ENCODE measurements around the gene LARP6.
"Not testable (repeated sequence)": the region's sequence is repeated elsewhere in the genome, so short reads cannot be mapped to it uniquely, and the experiment has no call there.

LARP6 gene

DNA sequence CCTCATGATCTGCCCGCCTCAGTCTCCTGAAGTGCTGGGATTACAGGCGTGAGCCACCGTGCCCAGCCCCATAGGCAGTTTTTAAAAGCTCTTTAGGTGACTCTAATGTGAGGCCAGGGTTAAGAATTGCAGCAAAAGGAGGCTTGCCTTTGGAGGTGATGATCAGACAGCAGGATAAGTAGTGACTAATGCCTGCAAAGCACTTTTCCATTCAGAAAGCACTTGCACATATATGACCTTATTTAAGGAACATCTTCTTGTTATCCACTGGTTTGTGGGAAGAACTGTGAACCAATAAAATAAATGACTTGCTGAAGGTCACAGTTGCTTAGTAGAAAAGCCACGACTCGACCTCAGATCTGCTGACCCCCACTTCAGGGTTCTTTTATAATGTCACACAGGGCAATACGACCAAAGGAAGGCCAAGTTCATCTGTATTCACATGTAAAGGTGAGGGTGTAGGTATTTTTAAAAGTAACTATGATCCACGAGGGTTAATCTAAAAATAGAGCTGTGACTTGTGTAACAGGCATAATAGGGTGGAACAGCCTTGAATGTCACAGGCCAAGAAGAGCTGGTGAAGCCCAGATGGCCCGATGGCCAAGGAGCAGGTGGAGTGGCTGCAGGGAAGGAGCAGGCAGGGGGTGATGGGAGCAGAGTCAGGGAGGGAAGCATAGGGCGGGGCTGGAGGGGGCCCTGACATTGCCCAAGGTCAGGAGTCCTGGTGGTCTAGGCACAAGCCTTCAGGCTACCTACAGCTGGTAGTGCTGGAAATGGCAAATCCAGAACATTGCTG is 24.4 kb downstream of the LARP6 start:
- no peak for DNase-seq

DNA sequence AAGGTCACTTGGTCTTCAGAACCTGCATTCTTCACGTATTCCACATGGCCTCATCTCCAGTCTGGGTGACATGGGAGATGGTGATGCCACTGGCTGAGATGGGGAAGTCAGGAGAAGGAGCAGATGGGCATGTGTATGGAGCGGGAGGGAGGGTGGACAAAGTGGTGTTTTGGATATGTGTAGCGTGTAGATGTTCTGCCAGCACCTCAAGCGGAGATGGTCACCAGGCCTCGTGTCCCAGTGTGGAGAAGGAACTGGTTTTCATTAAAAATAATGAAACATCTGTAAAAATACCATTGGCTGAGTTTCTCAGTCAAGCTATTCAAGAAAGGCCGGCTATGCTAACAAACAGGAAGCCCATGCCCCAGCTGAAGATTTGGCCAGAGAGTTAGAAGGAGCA is 26.2 kb downstream of the LARP6 start:
- DNase-seq = no peak

DNA sequence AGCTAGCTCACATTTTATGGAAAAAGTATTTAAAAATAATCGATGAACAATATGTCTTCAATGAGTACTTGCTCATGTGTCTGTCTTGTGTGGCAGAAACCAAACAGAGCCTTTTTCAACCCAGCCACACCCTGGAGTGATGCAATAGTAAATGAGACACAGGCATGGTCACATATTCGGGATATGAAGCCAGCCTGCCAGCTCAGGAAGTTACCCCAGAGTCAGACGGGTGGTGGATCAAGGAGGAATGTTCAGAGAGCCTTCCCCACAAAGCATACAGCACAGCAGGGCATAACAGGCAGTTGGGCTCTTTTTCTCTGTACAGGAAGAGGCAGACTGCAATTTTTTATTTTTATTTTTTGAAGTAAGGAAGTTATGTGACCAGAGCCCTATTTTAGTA is 27.3 kb downstream of the LARP6 start:
- no peak for DNase-seq

DNA sequence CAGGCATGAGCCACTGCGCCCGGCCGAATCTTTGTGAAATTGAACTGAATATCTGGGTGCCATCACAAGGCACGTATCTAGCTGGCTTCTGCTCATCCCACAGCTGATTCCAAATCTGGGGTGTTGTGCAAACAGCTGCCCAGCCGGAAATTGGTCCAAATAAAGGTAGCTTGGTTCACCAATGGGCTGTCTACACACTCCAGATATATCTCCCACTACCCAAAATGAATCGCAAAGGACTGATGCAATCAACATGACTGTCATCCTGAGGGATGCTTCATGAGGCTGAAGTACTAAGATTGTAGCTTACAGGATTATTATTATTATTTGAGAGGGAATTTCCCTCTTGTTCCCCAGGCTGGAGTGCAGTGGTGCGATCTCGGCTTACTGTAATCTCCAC is 28.1 kb downstream of the LARP6 start:
- no peak for DNase-seq

DNA sequence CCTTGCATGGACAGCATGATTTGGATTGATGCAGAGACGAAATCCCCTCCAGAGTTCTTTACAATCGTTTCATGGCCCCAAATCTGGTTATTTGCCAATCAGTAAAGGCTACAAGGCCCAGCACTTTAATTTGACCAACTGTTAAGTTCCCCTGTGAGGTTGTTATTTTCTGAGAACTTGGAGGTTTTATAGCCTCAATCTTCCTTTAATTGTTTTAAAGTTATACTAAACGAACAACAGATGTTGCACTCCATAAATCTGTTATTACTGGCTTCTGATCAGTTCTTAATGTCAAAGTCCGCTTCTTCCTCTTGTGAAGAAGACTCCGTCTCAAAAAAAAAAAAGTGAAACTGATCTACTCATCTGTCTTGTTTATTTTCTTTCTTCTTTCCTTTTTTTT is 30.8 kb downstream of the LARP6 start:
- DNase-seq = no peak

DNA sequence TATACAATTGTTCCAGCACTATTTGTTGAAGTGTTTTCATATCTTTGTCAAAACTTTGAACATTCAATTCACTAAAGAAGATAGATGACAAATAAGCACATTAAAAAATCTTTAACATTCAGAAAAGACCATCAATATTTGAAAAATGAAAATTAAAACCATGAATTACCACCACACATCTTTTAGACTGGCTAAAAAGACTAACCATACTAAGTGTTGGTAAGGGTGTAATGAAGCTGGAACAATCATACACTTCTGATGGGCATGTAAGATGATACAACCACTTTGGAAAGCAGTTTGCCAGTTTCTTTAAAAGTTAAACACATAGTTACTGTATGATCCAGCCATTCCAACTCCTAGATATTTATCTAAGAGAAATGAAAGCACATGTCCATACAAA is 33.7 kb downstream of the LARP6 start:
- no peak for DNase-seq

DNA sequence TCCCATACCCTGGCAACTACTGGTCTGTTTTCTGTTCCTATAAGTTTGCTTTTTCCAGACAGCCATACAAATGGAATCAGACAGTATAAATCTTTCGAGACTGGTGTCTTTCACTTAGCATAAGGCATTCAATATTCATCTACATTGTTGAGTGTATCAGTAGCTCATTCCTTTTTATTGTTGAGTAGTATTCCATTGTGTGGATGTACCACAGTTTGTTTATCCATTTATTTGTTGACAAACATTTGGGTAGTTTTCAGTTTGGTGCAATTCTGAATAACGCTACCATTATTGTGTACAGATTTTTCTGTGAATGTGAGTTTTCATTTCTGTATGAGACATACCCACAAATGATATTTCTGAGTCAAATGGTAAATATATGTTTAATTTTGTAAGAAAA is 35.4 kb downstream of the LARP6 start:
- DNase-seq = no peak

DNA sequence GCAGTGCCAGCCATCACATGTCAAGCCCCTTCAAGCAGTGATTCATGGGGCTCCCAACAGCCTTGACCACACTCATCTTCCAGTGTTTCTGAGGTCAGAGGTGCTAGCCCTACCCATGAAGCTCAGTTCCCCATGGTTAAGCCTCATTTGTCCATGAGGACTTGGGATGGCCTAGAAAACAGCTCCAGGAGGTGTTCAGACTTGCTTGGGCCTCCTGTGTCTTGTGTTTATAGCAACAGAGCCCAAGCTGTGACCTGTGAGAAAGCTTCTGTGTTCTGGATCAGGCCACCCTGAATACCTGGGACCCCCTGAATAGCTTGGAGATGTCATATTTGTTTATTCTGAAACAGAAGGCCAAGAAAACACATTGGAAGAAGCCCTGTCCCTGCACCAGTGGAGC is 36.7 kb downstream of the LARP6 start:
- DNase-seq = no peak

DNA sequence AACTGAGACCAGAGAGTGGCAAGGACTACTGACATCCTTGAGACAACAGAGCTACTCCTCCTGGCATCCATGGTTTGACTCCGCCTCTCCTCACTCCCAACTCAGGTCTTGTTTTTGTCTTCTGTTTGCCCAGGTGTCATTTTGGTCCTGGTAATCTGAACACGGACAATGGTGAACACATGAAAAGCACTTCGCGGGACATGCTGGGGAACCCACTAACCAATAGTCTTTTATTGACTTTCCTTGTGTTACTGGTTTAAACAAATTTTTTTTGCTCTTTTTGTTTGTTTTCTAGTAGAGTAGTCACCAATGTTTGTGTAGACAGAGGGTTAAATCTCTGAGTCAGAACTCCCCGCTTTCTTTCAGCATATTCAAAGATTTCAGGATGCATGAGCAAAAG is 38.4 kb downstream of the LARP6 start:
- DNase-seq = no peak

DNA sequence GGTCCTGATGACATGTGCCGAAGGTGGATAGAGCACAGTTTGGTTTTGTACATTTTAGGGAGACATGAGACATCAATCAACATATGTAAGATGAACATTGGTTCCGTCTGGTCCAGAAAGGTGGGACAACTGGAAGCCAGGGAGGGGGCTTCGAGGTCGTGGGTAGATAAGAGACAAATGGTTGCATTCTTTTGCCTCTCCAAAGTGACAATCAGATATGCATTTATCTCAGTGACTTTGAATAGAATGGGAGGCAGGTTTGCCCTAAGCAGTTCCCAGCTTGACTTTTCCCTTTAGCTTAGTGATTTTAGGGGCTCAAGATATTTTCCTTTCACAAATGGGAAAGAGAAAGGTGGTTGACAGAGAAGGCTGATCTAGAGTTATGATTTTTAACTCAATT is 38.9 kb downstream of the LARP6 start:
- not testable (repeated sequence) for DNase-seq

DNA sequence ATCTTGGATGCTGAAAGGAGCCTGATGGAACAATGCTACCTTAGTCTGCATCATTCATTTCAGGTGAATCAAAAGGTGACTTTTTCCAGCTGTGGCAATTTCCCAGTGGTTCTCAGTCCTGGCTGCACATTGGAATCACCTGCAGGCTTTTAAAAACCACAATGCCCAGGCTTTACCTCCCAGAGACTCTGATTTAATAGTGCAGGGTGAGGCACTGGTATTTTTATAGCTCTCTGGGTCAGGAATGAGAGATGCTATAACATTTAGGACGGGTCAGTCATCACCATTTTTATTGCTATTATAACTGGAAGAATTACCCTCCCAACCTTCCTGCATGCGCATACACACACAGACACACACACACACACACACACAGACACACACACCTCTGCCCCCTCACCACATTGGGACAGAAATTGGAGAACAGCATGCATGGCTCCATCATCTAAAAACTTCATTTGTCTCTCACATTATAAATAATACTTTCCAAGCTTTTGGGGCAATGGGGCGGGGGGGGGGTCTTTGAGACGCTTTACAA is 41.1 kb downstream of the LARP6 start:
- no peak for DNase-seq

DNA sequence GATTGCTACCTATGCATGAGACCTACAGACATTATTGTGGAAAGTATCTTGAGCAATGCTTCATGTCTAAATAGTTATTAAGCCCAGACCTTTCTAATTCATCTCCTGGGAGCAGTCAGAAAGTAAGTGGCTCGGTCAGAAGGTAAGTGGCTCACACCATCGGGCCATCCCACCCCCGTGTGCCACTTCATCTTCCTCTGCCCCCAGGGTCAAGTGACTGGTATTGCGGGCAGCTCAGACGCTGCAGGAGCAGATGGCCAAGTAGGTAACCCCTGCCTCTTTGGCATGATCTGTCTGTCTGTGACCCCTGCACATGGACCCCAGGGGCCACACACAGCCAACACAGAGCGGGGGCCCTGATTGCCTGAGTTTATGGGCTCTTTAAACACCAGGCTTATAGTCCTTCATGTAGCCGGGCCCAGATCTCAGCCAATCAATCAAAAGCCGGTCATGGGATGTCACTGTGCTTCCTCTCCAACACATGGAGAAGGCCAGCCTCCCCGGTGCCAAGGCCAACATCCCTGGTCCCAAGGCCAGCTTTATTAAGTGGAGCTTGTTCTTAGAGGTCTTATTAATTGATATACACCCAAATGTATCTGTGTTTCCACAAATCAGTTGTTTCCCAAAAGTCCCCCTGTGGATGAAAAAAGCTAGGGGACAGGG is 42.9 kb downstream of the LARP6 start:
- DNase-seq = no peak

DNA sequence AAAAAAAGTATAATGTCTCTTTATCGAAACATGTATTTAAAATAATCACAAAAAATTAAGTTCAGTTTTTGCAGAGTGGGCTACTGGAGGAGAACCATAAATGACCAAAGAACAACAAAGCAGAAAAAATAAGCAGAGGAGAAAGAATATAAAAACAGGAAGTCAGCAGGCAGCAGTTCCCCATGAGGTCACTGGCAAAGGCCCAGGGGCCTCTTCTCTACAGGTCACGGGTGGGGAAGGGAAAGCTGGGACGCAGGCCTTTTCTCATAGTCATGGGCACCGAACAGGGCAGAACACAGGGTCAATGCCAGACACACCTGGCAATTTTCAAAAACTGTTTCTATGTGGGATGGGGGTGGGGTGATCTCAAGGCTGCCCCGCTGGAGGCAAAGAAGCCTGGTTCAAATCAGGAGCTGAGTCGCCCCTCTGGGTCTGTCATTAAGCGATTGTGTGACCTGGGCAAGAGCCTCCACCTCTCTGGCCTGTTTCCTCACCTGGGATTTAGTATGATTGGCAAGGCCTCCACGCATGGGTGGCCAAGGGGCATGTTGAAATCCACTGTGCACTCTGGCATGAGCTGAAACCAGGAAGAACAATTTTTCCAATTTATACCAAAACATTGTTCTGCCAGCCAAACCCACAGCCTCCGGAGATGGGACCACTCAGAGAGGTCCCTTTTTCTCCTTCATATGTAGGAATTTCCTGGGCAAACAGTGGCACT is 46.8 kb downstream of the LARP6 start:
- no peak for DNase-seq

DNA sequence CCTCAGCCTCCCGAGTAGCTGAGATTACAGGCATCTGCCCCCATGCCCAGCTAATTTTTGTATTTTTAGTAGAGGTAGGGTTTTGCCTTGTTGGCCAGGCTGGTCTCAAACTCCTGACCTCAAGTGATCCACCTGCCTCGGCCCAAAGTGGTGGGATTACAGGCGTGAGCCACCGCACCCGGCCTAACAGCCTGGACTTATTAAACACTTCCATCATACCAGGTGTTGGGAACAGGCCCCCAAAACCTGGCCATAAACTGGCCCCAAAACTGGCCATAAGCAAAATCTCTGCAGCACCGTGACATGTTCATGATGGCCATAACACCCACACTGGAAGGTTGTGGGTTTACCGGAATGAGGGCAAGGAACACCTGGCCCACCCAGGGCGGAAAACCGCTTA is 49.6 kb downstream of the LARP6 start:
- DNase-seq = not testable (repeated sequence)

DNA sequence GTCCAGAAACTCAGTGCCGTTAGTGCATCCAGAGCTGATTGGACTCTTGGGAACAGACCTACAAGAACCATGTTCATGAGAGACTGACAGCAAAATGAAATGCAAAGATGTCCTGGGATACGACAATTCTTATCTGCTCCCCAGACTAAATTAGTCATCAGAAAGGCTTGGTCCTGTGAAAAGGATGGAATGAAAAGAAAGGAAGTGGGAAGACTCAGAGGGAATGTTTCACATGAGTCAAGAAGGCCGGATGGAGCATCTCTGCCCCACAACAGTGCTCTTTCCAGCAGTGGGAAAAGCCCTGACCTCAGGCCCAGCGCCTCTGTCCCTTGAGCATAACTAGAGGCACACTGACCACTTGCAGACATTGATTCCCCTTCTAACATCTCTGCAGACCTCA is 51.3 kb downstream of the LARP6 start:
- no peak for DNase-seq

DNA sequence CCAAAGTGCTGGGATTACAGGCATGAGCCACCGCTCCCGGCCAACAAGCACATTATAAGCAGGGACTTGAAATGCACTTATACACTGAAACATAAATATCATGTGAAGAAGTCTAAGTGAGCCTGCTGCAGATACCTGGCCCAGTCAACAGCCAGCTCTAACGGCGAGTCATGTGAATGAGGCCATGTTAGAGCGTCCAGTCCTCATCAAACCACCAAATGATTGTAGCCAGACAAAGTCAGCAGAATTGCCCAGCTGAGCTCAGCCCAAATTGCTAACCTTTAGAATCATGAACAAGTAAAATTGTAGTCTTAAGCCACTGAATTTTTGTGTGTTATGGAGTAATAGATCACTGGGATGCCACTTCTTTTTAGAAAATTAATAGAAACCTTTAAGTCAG is 52.8 kb downstream of the LARP6 start:
- DNase-seq = no peak

DNA sequence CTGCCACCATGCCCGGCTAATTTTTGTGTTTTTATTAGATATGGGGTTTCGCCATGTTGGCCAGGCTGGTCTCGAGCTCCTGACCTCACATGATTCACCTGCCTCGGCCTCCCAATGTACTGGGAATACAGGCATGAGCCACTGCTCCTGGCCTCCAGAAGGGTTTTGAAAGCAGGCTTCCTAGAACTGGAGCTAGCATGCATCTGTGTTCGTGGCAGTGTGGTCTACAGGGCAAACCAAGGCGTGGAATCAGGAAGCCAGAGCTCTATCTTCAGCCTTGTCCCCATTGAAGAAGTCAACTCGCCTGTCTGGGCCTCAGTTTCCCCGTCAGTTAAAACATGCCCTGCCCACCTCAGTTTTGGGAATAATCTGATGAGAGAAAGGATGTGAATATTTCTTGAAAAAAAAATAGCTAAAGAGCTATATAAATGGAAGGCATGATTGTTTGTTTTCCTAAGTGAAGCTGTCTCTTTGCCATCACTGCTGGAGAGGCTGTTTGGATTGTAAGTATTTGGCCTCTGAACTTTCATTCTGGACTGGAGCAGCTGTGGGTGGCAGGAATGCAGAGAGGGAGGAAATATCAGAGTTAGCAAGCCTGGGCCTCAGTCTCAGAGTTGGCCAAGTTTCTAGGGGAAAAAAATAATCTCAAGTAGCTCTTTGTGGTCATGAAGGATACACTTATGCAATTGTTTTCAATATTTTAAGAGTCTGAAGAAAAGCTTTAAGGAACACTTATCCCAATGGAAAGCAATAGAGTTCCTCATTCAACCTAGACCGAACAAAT is 54.1 kb downstream of the LARP6 start:
- no peak for DNase-seq

DNA sequence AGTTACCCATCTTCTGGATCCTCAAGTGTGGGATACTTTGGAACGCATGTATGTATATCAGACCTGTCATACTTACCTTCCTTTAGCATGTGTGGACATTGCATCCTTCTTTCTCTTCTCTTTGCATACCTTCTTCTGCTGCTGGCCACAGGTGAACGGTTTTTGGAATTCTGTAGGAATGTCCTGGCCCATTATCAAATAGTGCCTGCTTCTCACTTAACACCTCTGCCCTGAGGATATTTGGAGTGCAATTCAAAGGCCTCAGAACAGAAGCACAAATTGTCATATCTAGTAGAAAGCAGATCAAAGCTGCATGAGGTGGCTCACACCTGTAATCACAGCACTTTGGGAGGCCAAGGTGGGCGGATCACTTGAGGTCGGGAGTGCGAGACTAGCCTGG is 56.5 kb downstream of the LARP6 start:
- DNase-seq = no peak

DNA sequence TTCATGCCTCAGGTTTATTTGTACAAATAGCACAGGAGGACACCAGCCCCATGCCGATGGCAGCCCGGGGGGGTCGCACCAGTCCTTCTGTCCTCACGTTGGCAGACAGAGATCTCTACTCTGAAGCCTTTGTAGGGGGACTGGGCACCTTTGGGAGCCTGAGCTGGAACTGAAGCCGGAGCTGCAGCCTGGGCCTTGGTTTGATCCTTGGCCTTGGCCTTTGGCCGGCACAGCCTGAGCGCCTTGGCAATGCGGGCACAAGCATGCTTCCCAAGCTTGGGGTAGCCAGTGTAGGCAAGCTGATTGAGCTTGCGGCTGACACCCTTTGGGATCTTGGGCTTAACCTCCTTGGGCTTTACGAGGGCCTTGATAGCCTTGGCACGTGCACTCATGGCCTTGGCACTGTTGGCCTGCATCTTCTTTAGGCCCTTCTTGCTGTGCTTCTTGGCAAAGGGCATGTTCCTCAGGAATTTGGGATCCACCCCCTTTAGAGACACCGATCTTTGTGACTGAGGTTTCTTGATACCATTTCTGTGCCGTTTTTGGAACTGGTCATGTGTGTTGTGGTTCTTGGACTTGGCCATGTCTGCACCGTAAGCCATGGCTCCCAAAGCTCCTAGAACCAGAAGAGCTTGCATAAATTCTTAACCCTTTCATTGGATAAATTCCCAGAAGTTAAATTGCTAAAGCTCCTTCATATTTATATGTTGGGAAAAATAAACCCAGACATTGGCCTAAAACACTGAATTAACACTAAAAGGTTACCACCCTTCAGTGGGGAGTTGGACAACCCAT is 57.2 kb downstream of the LARP6 start:
- no peak for DNase-seq

DNA sequence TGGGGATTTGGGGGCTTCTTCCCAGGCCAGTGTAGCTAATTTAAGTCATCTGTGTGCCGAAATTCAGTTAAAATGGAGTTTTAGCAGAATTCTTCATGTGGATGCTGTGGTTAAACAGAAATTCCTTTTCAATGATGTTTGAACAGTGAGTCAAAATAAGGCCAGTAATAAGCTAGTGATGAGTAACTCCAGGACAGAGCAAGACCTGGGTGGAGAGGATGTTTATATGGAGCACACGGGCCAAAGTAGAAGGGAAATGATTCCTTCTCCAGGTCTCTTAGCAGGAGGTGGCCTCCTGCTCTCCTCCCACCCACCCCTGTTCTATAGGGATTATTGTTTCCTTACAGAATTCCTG is 58.7 kb downstream of the LARP6 start:
- no peak for DNase-seq

DNA sequence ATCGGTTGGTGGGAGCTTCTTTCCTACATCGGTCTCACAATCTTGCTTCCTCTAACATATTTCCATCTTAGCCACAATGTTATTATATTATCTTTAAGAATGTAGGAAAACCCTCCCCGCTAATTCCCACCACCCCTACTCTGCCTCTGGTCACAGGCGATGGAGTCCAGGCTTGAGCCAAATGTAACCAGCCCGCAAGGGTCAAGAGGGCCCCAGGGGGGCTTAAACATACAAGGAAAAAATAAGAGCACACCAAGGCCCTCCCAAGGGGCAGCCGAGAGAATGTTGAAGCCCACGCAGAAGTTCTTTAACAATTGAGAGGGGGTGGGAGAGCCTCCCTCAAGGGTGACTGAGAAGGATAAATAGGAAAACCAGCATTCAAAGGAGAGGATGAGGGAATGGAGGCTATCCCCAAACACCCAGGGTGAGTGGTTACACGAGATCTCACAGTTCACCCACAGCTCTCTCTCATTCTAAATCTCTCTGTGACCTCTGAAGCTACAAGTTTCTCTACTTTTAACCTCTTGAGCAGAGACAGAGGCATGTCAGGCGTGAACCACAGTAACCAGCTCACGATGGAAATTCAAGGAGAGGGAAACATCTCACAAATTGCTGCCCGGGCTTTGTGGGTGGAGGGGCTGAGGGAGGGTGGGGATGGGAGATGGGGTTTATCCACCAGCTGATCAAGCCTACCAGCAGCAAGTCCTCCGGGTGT is 59.2 kb downstream of the LARP6 start:
- DNase-seq = no peak

DNA sequence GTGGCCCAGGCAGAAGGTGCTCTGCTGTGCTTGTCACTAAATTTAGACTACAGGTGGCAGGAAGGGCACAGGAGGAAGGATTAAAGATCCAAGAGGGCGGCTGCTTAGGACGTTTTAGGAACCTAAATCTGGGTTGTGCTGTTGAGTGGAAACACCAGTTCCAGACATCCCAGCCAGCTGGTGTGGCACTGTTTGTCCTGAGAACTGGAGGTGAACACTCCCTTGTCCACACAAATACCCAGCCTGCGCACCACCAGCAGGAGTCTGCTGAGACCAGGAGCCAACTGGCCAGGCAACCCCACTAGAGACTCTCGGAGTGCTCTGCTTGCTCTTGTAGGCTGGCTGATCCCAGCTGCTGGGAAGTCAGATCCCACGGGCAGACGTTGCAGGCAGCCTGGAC is 60.3 kb downstream of the LARP6 start:
- DNase-seq = no peak
